ENCODE measurements around the gene FOXN3.

DNA sequence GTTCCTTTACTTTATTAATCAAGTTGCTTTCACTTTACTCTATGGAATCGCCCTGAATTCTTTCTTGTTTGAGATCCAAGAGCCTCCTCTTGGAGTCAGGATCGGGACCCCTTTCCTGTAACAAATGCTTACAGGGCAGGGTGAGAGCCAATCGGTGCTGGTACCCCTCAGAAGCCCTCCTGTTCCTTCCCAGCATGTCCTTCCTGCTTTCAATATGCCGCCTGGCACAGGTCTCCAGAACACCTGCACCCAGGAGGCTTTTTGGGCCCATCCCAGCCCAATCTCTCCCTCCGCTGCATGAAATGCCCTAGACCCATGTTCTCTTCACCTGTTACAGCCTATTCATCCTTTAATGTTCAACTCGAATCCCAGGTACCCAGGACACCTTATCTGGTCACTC lies 122.2 kb downstream of the FOXN3 start:
- TF ChIP-seq POLR2AphosphoS5 (IDR thresholded peaks at IDR 0.05; ENCODE audit: borderline replicate concordance, low read depth, low read length) (no peak), EZH2 (IDR thresholded peaks at IDR 0.05) (no peak)

Measured in SK-N-MC (cell line).